Stimulated activated CD8-positive, alpha-beta memory T cell treated with anti-CD3 and anti-CD28 coated beads, Interleukin-2, amount 100 ng/mL, for 1 hour (primary cell): Measurements from ENCODE around the gene FTO.

Experiments used
- DNase-seq, 2 donors: peaks; one replicate each; pipeline ENCODE4 v3.0.0-alpha.2; 2020; ENCODE audit warnings: low read depth in 2 of 2

The FTO gene

GRCh38 chr16:53960954-53961616 is 257.1 kb downstream of the FTO start:
- DNase-seq = no peak

GRCh38 chr16:53962041-53962440 is 258.1 kb downstream of the FTO start:
- DNase-seq = no peak

- DNase-seq = no peak
These were observed 260.3 kb downstream of the FTO start for GRCh38 chr16:53964145-53964790.

- no peak for DNase-seq
These were observed 263.0 kb downstream of the FTO start for GRCh38 chr16:53966821-53967571.

- DNase-seq = no peak
These were observed 263.6 kb downstream of the FTO start for GRCh38 chr16:53967572-53967971.

GRCh38 chr16:53968454-53968853 is 264.5 kb downstream of the FTO start:
- no peak for DNase-seq

GRCh38 chr16:53968896-53969295 is 264.9 kb downstream of the FTO start:
- no peak for DNase-seq

GRCh38 chr16:53971616-53972015 is 267.7 kb downstream of the FTO start:
- no peak for DNase-seq

GRCh38 chr16:53973021-53973420 is 269.1 kb downstream of the FTO start:
- DNase-seq = no peak

GRCh38 chr16:53974484-53975080 is 270.6 kb downstream of the FTO start:
- no peak for DNase-seq

- DNase-seq = no peak
These were observed 276.7 kb downstream of the FTO start for GRCh38 chr16:53980675-53981074.

GRCh38 chr16:53982631-53983042 is 278.7 kb downstream of the FTO start:
- DNase-seq = no peak

- no peak for DNase-seq
These were observed 281.0 kb downstream of the FTO start for GRCh38 chr16:53984936-53985335.

- no peak for DNase-seq
These were observed 281.9 kb downstream of the FTO start for GRCh38 chr16:53985861-53986260.

GRCh38 chr16:53986793-53987192 is 282.8 kb downstream of the FTO start:
- no peak for DNase-seq

- DNase-seq = no peak
These were observed 284.2 kb downstream of the FTO start for GRCh38 chr16:53988136-53988535.

GRCh38 chr16:53989597-53989996 is 285.6 kb downstream of the FTO start:
- DNase-seq = no peak

- DNase-seq = no peak
These were observed 287.9 kb downstream of the FTO start for GRCh38 chr16:53991754-53992378.

- no peak for DNase-seq
These were observed 291.4 kb downstream of the FTO start for GRCh38 chr16:53995378-53995777.

GRCh38 chr16:53996961-53997360 is 293.0 kb downstream of the FTO start:
- DNase-seq = no peak

- no peak for DNase-seq
These were observed 294.3 kb downstream of the FTO start for GRCh38 chr16:53998024-53998810.
